GM13976 (cell line): ENCODE data around the gene KISS1.

Source experiments
- DNase-seq: peaks from one replicate; pipeline ENCODE4 v3.0.0; 2012; ENCODE audit warnings: low spot score
- in situ Hi-C: fragments of 300-500 bp; cut with MboI; formaldehyde crosslinking; loops from one replicate; pipeline ENCODE4 v1.12.0; 2022; ENCODE audit warnings: low sequenced_read_pairs, mixed read lengths, inconsistent platforms; ENCODE audit not compliant: unreplicated experiment
- TF ChIP-seq, protein P1 (sequence below): IDR thresholded peaks from 2 replicates; pipeline ENCODE4 v1.5.1; 2012; ENCODE audit warnings: borderline replicate concordance, mild to moderate bottlenecking; ENCODE audit not compliant: insufficient read depth; ENCODE audit errors: extremely low read depth, missing control alignments, control extremely low read depth

The KISS1 gene

DNA sequence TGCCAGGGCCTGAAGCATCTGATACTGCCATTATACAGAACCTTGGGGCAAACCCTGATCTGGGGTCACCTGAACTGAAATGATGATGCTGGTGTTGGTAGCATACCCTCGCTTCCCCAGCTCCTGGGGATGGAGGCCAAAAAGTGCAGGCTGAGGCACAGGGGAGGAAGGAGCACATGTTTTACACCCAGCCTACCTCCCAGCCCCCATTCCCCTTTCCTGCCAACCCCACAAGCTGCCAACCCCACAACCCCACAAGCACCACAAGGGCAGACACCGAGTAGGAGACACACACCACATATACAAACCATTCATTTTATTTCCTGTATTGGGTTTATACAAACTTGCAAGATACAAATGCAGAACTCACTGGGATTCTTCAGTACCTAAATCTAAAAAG is 22.3 kb upstream of the KISS1 start:
- DNase-seq = no peak
- in situ Hi-C loops = no loop called here
- TF ChIP-seq, protein P1, sequence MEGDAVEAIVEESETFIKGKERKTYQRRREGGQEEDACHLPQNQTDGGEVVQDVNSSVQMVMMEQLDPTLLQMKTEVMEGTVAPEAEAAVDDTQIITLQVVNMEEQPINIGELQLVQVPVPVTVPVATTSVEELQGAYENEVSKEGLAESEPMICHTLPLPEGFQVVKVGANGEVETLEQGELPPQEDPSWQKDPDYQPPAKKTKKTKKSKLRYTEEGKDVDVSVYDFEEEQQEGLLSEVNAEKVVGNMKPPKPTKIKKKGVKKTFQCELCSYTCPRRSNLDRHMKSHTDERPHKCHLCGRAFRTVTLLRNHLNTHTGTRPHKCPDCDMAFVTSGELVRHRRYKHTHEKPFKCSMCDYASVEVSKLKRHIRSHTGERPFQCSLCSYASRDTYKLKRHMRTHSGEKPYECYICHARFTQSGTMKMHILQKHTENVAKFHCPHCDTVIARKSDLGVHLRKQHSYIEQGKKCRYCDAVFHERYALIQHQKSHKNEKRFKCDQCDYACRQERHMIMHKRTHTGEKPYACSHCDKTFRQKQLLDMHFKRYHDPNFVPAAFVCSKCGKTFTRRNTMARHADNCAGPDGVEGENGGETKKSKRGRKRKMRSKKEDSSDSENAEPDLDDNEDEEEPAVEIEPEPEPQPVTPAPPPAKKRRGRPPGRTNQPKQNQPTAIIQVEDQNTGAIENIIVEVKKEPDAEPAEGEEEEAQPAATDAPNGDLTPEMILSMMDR = no peak

DNA sequence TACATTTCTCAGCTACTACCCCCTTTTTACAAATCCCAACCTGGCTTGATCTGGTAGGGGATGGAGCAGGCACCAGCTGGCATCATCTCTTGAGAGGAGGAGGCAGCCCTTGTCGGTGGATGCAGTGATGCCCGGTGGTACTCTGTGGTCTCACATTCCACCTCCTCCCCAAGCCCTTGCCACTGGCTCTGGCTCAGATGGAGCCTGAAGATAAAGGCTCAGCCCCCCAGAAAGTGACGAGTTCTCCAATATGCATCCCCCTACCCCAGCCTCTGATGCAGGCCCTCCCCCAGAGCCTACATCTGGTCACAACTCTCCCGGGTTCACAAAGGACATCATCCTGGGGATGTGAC is 21.3 kb upstream of the KISS1 start:
- TF ChIP-seq, protein P1 = no peak
- in situ Hi-C loops = no loop called here
- no peak for DNase-seq

DNA sequence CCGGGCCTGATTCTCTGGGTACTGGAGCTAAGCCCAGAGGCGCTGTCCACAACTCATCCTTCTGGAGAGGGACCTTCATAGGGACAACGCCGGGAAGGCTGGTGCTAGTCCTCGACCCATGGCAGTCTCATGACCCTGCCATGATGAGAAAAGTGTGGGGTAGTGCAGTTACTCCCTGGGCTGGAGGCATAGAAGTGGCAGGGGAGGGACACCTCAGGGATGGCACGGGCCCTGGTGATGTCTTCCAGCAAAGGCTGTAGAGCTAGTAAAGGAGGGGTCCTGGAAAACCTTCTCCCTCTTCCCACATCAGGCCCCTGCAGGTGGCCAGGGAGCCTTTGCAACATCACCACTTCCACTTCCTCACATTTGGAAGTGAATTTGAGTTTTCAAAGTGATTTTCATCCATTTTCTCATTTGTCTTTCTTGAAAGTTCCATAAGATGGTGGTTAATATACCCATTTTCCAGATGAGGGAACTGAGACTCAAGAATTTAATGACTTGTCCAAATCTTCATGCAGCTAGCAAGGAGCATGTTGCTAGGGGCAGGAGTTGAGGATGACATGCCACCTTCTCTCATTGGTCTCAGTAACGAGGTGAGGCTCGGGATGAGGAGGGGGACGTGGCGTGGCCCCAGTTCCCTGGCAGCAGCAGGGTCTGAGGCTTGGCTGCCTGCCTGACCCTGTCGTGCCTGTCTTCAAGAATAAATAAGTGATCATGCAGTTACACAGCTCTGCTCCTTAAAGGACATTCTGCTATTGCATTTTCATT is 20.8 kb upstream of the KISS1 start:
- DNase-seq = no peak
- TF ChIP-seq, protein P1 = no peak
- in situ Hi-C loops = no loop called here

DNA sequence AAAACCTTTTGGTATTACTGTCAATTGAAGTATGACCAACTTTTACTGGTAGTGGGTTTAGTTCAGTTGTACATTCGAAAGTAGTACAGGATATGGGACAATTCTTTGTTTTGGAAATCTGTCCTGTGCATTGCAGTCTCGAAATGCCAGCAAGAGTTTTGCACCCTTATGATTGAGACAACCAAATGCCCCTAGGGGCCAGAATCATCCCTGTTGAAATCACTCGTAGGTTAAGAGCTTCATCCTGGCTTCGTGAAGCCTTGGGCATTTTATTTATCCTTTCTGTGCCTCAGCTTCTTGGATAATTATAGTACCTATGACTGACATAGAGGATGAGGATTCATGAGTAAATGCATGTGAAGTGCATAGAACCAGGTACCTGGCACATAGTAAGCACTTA is 19.9 kb upstream of the KISS1 start:
- in situ Hi-C loops = no loop called here
- no peak for DNase-seq
- TF ChIP-seq, protein P1 = no peak

DNA sequence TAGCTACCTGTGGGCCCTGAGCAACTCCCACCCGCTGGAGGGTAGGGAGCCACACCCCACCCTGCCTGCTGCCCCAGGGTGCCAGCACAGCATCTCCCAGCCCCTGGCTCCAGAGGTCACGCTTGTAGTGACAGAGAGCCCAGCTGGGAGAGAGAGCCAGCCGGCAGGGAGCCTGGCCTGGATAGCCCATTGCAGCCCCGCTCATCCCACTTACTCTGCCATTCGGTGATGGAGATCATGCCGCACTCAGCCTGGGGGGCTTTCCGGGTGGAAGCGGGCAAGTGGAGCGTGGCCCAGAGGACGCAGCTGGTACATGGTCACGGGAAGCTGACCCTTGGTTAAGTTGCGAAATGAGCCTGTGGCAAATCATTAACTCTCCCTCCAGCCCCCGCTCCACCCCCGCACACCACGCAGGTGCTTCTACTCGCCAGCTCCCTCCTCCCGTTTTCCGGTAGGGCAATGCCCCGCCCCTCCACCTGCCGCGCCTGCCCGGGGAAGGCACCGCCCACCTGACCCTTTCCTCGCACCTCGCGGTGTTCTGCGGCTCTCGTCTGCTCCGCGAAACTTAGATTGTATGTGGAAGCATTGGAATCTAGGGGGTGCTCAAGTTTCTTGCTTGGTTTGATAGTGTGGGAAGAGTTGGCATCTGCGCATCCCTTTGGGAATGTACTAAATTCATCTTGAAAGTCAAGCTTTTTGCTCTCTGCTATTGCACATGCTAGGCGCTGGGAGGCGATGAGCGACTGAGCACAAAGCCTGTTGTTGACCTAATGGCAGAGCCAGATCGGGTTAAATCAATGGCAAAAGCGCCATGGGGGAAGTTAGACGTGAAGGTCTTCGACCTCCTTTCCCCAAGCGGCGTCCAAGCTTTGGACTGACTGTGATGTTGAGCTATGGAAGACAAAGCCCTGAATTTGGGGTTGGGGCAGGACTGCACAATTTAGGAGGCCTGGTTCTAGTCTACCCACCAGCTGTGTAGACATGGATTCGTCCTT is 17.7 kb upstream of the KISS1 start, which contains the start of gene GOLT1A:
Gene GOLT1A (minus strand): TSS at position 321 of the 995 bp plus-strand sequence. CDS start 82 bp downstream, at position 239.
- DNase-seq = peak; percentile 72
- TF ChIP-seq, protein P1 = peak; percentile 14
- in situ Hi-C loops = no loop called here

DNA sequence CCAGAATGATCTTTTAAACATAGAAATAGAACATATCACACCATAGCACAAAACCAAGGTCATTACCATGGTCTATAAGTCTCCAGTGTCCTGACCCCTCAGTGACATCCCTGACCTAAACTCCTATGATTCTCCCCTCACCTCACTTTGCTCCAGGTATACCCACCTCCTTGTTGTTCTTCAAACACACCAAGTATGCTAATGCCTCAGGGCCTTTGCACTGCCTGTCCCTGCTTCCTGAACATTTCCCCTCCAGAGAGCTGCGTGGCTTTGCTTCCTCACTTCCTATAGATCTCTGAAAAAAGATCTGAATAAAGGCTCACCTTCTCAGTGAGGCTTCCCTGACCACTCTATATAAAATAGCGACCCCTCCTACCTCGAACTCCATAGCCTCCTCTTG is 16.4 kb upstream of the KISS1 start:
- TF ChIP-seq, protein P1 = no peak
- in situ Hi-C loops = no loop called here
- no peak for DNase-seq
